ENCODE results near the gene LRRC10.
A peak's percentile ranks its signal among the peaks of the same experiment; 100 is the strongest.

GRCh38 chr12:69585189-69586062 lies 25.3 kb downstream of the LRRC10 start, which contains the start of gene CCT2:
- TF ChIP-seq, protein P1, sequence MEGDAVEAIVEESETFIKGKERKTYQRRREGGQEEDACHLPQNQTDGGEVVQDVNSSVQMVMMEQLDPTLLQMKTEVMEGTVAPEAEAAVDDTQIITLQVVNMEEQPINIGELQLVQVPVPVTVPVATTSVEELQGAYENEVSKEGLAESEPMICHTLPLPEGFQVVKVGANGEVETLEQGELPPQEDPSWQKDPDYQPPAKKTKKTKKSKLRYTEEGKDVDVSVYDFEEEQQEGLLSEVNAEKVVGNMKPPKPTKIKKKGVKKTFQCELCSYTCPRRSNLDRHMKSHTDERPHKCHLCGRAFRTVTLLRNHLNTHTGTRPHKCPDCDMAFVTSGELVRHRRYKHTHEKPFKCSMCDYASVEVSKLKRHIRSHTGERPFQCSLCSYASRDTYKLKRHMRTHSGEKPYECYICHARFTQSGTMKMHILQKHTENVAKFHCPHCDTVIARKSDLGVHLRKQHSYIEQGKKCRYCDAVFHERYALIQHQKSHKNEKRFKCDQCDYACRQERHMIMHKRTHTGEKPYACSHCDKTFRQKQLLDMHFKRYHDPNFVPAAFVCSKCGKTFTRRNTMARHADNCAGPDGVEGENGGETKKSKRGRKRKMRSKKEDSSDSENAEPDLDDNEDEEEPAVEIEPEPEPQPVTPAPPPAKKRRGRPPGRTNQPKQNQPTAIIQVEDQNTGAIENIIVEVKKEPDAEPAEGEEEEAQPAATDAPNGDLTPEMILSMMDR (IDR thresholded peaks at IDR 0.05; ENCODE audit: low read length), result peak; percentile 28; the same call in 1 of the 2 replicates
- no peak for TF ChIP-seq EZH2 (IDR thresholded peaks at IDR 0.05; ENCODE audit: borderline replicate concordance, low read length)

All from OCI-LY1 (cell line).